ENCODE results near the gene OXCT2. TPM values are rescaled to one million over a fixed set of nuclear protein-coding genes. Genes with fewer than 3 reads are reported as not detected.

Gene OXCT2
- polyA plus RNA-seq, 1 donor (not counting 4 experiments of a cell fraction or from before 2014, with no cell fraction given), result not detected

DNA sequence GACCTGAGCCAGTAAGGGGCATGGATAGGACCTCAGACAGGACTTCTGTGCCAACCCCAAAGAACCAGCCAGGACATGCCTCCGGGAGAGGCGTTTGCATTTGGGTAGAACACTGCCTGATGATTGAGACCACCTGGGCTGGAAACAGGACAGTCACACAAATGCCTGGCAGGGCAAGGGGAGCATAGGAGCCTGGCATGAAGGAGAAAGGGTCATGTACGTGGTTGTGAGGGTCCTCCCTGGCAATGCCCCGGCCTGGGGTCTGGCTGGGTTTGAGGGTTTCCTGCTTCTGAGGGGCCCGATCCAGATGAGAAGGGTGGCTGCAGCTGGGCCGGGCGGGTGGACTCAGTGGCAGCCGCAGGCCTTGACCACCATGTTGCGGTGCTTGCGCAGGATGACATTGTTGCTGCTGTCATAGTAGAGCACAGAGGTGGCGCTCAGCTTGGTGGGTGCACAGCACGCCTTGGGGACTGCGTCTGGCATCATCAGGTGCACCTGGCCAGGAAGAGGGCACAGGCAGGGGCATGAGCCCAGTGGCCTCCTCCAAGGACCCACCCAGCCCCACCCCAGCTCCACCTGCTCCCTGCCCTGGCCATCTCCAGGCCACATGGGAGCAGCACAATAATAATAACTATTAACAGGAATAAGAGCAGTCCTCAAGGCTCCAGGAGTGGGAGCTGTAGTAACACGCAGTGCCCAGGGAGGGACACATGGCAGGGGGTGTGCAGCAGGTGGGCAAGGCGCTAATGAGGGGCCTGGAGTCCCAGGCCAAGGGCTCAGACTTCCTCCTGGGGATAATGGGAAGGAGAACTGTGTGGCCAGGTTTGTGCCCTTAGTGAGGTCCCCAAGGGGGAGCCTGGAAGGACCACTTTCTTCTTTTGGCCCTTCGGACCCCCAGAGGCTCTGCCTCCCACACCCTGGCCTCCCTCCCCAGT, 10.8 kb downstream of the OXCT2 start:
- H3K4me3 ChIP-seq (ENCODE audit: control insufficient read depth in 2 of 3, extremely low read depth in 1 of 3, insufficient read depth in 2 of 3, low read depth in 1 of 3, low read length in 3 of 3), result no peak overlapping the region
- no peaks in the 10 kb centered on the region for H3K9me3 ChIP-seq (ENCODE audit: control insufficient read depth, low read depth, low read length)
- dilution Hi-C loops (cut with MboI; ENCODE audit: extremely low pct_ligation_motif_present, low sequenced_read_pairs), result no loop called here
- H3K4me1 ChIP-seq (ENCODE audit: control insufficient read depth, extremely low read depth, insufficient read depth, low read length), result no peaks in the 10 kb centered on the region
- H3K9ac ChIP-seq (ENCODE audit: control insufficient read depth, extremely low read depth, insufficient read depth, low read length), result no peak overlapping the region
- no peaks in the 10 kb centered on the region for H3K79me2 ChIP-seq (ENCODE audit: control insufficient read depth, insufficient read depth, low read length)
- H3K36me3 ChIP-seq (ENCODE audit: control insufficient read depth in 2 of 2, extremely low read depth in 1 of 2, insufficient read depth in 2 of 2, low read length in 2 of 2), result peaks cover 4 to 11% of the 10 kb centered on the region in 2 experiments
- no peaks in the 10 kb centered on the region for H4K20me1 ChIP-seq (ENCODE audit: control insufficient read depth, extremely low read depth, insufficient read depth, low read length)
- H3K27me3 ChIP-seq (ENCODE audit: control insufficient read depth, extremely low read depth, insufficient read depth, low read length), result no peaks in the 10 kb centered on the region
- no peak overlapping the region for H3K27ac ChIP-seq (ENCODE audit: control insufficient read depth, insufficient read depth, low read length)
- H2AFZ ChIP-seq (ENCODE audit: control insufficient read depth, low read length), result no peak overlapping the region
- no peaks in the 10 kb centered on the region for H3K9me1 ChIP-seq (ENCODE audit: control insufficient read depth, extremely low read depth, insufficient read depth, low read length)
- no peak for TF ChIP-seq EZH2 (IDR thresholded peaks at IDR 0.05; ENCODE audit: low read length)
- TF ChIP-seq, protein P1, sequence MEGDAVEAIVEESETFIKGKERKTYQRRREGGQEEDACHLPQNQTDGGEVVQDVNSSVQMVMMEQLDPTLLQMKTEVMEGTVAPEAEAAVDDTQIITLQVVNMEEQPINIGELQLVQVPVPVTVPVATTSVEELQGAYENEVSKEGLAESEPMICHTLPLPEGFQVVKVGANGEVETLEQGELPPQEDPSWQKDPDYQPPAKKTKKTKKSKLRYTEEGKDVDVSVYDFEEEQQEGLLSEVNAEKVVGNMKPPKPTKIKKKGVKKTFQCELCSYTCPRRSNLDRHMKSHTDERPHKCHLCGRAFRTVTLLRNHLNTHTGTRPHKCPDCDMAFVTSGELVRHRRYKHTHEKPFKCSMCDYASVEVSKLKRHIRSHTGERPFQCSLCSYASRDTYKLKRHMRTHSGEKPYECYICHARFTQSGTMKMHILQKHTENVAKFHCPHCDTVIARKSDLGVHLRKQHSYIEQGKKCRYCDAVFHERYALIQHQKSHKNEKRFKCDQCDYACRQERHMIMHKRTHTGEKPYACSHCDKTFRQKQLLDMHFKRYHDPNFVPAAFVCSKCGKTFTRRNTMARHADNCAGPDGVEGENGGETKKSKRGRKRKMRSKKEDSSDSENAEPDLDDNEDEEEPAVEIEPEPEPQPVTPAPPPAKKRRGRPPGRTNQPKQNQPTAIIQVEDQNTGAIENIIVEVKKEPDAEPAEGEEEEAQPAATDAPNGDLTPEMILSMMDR (optimal IDR thresholded peaks at IDR 0.05 in 1 of 3, IDR thresholded peaks at IDR 0.05 in 1 of 3, conservative IDR thresholded peaks at IDR 0.05 in 1 of 3; ENCODE audit: extremely low read depth in 1 of 3, insufficient read depth in 2 of 3, low read length in 3 of 3), result no peak
- FAIRE-seq (no peak), DNase-seq (ENCODE audit: low read depth, low spot score) (no peak)
- no peak overlapping the region for H3K4me2 ChIP-seq (ENCODE audit: control insufficient read depth, extremely low read depth, insufficient read depth, low read depth, low read length)

DNA sequence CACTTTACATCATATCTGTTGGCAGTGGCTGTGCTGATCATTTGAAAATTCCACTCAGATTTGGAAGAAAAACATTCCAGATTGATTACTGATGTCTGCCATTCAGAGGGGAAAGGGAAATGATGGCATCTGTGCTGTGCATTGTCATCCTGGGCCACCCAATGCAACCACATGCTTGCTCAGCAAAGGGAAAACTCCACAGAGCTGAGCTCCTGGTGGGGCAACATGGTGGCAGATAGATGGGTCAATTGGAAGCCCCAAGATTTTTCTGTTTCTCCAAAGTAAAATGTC, 11.8 kb downstream of the OXCT2 start:
- Histone ChIP-seq H3K27me3 (ENCODE audit: control insufficient read depth, extremely low read depth, insufficient read depth, low read length) (no peaks in the 10 kb centered on the region), H3K27ac (ENCODE audit: control insufficient read depth, insufficient read depth, low read length) (no peak overlapping the region), H3K9ac (ENCODE audit: control insufficient read depth, extremely low read depth, insufficient read depth, low read length) (no peak overlapping the region), H3K9me3 (ENCODE audit: control insufficient read depth, low read depth, low read length) (no peaks in the 10 kb centered on the region), H3K36me3 (ENCODE audit: control insufficient read depth in 2 of 2, extremely low read depth in 1 of 2, insufficient read depth in 2 of 2, low read length in 2 of 2) (peaks cover 4 to 17% of the 10 kb centered on the region in 2 experiments), H3K9me1 (ENCODE audit: control insufficient read depth, extremely low read depth, insufficient read depth, low read length) (no peaks in the 10 kb centered on the region), H3K4me1 (ENCODE audit: control insufficient read depth, extremely low read depth, insufficient read depth, low read length) (no peaks in the 10 kb centered on the region), H3K79me2 (ENCODE audit: control insufficient read depth, insufficient read depth, low read length) (no peaks in the 10 kb centered on the region), H2AFZ (ENCODE audit: control insufficient read depth, low read length) (no peak overlapping the region), H4K20me1 (ENCODE audit: control insufficient read depth, extremely low read depth, insufficient read depth, low read length) (no peaks in the 10 kb centered on the region), H3K4me2 (ENCODE audit: control insufficient read depth, extremely low read depth, insufficient read depth, low read depth, low read length) (no peak overlapping the region), H3K4me3 (ENCODE audit: control insufficient read depth in 2 of 3, extremely low read depth in 1 of 3, insufficient read depth in 2 of 3, low read depth in 1 of 3, low read length in 3 of 3) (no peak overlapping the region)
- DNase-seq (ENCODE audit: low read depth, low spot score) (no peak), FAIRE-seq (no peak)
- dilution Hi-C loops (cut with MboI; ENCODE audit: extremely low pct_ligation_motif_present, low sequenced_read_pairs), result no loop called here
- no peak for TF ChIP-seq EZH2 (IDR thresholded peaks at IDR 0.05; ENCODE audit: low read length)
- TF ChIP-seq, protein P1 (optimal IDR thresholded peaks at IDR 0.05 in 1 of 3, IDR thresholded peaks at IDR 0.05 in 1 of 3, conservative IDR thresholded peaks at IDR 0.05 in 1 of 3; ENCODE audit: extremely low read depth in 1 of 3, insufficient read depth in 2 of 3, low read length in 3 of 3), result no peak

Measured in keratinocyte (primary cell).